HK-2 (cell line): ENCODE results near the gene TRIB2.
"Not testable (repeated sequence)": the region's sequence is repeated elsewhere in the genome, so short reads cannot be mapped to it uniquely, and the experiment has no call there.

Source experiments
- DNase-seq: peaks from one replicate; pipeline ENCODE4 v3.0.0-alpha.2; 2018; ENCODE audit not compliant: unreplicated experiment

Gene TRIB2

DNA sequence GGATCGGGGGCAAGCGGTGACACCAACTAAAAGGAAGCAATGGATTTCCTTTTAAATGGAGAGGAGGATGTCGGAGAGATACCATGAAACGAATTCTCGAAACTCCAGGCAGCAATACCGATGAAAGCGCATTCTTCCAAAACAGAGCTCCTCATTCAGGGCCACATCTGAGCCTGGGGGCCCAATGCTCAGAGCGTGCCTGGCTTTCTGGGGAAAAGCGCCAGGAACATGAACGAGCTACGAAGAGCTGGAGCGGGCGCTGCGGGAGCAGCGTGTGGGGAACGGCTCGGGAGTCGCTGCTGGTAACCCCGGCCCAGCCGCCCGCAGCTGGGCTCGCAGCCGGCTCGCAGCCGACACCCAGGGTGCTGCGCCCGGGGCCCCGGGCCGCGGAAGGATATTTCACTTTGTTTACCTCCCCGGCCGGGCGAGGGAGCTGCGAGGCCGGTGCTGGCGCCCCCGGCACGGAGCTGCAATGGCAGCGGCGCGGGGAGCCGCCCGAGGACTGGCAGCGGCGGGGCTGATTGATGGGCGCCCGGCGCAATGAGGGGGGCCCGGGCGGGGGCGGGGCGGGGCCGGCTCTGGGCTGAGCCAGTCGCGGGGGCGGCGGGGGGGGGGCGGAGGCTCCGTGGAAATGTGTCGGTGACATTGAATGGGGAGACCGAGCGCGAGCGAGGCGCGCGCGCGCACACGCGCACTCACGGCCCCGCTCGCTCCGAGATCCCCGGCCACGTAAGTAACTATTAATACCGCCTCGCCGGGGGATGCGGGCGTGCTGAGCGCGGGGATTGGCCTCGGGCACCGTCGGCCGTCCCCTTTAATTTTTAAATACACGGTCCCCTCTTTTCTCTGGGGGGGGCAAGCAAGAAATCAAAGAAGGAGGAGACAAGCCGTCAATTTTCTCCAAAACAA is at the start of gene TRIB2:
TSS of gene TRIB2 (plus strand) at position 655 of the 909 bp plus-strand sequence. CDS start 1,372 bp downstream, outside the sequence.
- peak; percentile 83 for DNase-seq

DNA sequence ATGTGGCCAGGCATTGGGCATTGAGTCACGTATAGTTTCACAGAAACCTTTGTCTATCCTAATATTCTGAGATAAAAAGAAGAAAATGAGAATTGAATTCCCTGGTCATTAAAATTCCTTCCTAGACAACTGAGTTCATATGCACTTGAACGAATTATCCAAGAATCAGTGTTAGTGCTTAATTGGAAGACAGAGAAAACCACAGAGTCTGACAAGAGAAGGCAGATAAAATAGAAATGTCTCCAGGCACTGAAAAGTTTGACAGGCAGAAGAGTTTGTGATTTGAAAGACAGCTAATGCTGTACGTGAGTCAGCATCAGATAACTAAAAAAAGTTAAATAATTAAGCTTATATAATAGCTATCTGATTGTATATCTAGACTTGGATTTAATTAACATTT is 47.7 kb upstream of the TRIB2 start:
- no peak for DNase-seq

DNA sequence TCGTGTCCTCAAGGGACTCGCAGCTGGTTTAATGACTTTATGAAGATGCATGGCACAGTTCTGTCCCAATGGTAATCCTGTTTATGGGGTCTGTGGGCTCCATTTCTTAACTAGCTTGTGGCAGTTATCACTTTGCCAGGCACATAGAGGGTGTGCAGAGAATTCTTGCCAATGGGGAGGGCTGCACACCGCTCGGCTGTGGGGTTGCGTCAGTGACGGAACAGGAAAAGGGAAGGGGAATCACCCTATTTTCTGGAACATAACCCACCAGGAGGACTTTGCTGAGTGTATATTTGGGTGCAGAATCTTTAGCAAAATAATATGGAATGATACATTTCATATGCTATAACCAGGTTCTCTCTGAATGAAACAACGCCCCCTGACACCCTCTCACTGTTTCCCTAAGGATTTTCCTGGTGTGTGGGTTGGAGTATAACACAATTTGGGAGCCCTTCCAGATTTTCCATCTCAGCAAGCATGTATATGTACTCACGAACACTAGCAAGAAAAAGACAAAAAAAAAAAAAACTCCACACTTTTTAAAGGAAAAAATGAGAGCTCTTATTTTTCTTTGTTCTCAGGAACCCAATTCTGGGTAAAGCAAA is 43.9 kb upstream of the TRIB2 start:
- DNase-seq = no peak

DNA sequence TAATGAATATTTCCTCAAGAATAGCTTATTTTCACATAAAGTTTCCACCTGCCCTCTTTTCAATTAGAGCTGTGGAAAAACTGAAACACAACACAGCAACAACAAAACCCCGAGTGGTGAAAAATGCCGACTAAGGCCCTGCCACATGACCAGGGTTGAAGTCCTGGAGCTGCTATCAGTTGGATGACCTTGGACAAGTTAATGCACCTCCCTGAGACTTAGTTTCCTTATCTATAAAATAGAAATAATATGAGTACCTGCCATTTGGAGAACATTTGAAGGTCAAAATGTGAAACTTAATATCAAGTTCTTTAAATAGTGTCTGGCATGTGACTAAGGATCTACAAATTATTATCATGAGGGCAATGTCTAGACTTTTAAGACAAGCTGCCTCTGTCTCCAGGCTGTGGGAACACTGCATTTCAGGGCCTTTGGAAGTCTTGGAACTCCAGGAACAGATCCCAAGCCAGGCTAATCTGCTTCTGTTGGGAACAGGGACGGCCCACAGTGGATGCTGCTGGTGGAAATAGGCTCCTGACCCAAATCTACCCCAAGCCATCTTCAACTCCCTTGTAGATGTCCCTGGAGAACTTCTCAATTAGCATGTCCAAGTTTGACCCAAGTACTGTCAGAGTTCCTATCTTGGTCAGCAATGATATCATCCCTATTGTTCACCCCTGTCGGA is 42.0 kb upstream of the TRIB2 start:
- no peak for DNase-seq

DNA sequence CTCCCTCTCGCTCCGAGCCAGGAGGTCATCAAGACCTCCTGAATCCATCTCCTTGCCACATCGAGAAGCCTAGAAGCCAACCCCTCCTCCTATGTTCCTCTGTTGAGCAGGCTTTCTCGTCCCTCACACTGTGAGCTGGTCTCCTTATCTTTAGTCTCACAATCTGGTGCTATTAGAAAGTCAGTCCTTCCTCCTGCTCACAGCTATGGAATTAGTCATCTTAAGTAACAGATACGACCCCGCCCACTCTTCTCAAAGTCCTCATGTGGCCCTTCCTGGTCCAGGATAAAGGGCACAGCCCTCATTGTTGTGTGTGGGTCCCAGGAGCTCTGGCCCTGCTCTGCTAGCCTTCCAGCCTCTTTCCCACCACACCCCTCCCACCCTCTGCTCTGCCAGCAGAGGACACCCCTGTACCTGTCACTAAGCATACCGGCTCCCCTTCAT is 41.4 kb upstream of the TRIB2 start:
- no peak for DNase-seq

DNA sequence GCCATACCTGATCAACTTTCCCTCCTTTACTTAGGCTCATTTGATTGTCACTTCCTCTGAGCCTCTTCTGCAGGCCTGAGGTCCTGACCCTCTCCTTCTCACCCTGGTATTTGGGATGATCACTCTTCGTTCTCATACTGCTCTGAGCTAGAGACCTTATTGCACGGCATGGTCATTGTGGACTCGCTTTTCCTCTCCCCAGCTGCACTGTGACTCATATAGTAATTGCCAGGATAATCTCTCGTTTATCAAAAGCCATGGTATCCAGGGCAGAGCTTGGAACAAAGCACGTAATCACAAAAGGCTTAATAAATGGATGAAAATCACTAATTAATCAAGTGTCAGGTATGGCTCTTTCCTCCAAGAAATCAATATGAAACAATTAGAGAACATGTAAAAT is 40.9 kb upstream of the TRIB2 start:
- no peak for DNase-seq

DNA sequence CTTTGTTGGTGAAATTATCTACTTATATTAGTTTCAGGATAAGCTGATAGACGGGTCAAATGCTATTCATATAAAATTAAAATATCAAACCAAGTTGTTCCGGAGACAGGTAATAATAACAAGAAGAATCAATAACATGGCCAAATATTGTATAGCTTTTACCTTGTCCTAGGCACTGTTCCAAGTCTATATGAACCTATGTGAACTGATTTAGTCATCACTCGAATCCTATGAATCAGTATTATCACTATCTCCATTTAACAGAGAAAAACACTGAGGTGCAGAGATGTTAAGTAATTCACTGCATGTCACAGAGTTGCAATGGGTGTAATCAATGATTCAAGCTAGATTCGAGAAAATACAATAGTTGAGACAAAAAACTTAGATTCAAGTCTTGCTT is 40.0 kb upstream of the TRIB2 start:
- DNase-seq = no peak

DNA sequence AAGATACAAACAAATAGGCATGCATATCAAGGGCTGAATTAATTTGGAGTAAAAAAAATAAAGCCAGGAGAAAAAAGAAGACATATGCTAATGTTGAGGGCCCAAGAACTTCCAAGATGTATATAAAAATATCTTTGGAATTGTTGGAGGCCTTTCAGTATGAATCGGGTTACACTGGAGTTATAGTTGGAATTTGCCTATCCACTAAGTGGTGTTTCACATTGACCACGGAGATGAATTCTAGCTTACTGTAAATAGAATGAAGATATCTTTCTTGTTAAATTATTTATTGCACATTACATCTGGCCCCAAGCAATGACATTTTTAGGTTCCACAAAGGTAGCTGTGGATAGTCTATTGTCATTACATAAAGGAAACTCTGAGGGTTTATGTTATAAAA is 38.5 kb upstream of the TRIB2 start:
- no peak for DNase-seq

DNA sequence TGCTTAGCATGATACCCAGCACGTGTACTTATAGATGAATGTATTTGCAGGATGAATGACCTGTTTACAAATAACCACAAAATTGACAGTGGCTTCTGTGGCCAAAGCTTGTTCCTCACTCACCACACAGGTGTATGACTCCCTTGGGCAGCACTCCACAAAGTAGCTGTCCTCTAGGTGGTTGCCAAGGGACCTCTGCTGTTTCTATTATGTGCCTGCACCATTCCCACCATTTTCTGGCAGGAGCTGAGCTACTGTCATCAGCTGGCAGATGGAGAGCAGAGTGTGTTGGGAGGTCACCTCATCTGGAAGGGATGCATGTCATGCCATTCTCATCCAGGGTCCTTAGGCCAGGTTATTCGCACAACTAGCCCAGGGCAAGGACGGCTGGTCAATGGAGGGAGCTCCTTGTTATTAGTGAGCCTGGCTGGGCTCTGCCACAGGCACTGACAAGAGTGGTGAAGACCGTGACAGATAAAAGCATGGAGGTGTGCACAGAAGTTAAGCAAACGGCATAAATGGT is 37.1 kb upstream of the TRIB2 start:
- DNase-seq = no peak

DNA sequence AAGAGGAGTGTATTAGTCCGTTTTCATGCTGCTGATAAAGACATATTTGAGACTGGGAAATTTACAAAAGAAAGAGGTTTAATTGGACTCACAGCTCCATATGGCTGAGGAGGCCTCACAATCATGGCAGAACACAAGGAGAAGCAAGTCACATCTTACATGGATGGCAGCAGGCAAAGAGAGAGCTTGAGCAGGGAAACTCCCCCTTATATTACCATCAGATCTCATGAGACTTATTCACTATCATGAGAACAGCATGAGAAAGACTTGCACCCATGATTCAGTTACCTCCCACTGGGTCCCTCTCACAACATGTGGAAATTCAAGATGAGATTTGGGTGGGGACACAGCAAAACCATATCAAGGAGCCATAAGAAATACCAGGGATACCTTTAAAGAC is 36.6 kb upstream of the TRIB2 start:
- not testable (repeated sequence) for DNase-seq

DNA sequence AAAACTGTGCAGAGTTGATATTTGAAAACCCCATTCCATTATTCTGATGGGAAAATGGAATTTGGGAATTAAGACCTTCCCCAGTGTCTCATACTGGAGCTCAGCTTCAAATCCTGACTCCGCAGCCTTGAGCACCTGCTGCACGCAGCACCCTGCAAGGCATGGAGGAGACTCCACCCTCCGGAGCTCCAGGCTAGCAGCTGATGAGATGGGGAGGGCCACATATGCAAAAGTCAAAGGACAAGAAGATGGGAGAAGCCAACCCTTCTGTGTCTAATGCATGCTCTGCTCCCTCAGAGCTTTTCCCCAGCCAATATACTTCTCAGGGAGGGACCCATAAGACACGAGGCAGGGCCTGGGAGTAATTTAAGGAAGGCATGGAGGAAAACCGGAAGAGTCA is 34.7 kb upstream of the TRIB2 start:
- DNase-seq = no peak

DNA sequence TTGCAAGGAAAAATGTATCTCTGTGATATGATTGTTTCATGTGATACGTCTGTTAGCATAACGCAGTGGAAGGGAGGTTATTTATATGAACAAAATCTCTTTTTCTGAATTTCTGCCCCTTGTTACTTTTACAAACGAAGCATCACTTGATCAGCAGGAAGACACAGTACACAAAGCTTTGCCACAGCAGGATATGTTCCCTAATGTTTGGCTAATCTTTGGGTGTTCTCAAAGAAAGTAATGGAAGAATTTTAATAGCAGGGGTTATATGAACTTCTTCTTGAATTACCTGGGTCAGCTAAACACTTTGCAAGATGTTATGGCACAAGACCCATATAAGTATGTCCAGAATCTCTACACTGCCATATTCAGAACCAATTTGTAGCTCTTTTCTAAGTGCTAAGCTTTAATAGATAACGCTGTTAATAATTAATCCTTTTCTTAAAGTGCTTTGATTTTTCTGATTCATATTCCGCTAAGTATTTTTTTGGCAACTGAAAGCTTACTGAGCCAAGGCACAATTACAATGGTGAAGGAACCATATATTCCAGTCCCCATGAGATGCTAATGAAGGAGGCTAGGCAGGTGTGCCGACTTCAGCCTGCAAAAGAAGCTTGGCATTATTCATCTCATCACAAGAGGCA is 33.2 kb upstream of the TRIB2 start:
- DNase-seq = no peak

DNA sequence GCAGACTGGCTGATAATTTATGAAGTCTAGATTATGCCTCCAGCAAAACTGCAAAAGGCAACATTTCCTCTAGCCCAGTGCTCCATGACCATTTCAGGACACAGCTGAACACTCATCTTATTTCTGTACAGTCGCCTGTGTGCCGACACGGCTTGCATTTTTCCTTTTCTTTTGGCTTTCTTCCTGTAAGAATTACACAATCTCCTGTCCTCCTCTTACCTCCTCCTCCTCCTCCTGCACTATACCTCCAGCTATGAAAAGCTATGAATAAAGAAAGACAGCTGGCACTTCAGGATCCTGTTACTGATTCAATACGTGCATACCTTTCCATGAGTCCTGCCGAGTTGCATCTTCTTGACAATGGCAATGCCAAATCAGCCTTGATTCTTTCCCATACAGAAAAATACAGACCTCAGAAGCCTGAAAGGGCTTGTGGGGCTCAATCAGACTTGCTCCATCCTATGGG is 32.2 kb upstream of the TRIB2 start:
- DNase-seq = no peak

DNA sequence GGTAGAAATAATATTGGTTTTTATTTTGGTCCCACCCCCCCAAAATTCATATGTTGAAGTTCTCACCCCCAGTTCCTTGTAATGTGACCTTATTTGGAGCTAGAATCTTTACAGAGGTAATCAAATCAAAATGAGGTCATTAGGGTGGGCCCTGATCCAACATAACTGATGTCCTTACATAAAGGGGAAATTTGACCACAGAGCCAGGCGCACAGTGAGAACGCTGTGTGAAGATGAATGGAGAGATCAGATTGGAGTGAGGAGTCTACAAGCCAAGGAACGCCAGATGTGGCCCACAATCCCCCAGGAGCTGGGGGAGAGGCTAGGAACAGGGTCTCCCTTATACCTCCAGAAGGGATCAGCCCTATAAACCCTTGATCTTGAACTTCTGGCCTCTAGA is 31.6 kb upstream of the TRIB2 start:
- no peak for DNase-seq

DNA sequence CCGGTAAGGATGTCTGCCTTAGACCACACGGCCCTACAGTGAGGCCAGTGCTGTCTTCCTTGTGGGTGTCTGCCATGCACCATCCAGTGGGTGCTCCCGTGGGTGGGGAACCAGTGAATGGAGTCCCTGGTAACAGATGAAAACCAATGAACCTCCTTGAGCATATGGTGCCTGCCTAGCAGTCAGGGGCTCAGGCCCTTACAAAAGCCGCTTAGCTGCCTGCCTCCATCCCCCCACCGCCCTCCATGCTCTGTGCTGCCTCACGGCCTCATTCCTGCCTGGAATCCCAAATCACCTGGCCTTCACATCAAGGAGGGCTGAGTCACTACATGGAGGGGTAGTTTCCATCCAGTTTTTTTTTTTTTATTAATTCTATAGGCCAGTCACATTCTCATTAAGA is 30.8 kb upstream of the TRIB2 start:
- DNase-seq = no peak

DNA sequence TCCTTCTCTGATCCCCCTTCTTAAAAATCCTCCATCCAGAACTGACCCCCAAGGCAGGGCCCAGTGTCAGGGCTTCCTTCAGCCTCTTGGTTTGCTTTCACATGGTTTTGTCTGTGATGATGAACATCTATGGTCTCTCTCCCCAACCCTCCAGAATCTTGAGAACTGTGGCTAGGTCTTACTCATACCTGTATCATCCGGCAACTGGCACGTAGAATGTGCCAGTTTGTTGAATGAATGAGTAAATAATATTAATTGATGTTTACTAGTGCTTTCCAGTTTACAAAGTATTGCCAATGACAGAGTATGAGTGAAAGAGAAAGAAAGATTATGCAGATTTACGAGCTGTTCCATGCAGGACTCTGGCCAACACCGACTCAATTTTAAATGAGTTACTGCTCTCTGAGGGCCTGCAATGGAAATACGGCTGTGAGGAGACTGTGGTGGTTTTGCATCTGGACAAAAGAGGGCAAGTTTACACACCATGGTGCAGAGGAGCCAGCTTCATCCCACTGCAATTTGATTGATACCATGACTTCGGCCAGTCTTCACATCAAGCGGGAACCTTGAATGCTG is 29.9 kb upstream of the TRIB2 start:
- no peak for DNase-seq

DNA sequence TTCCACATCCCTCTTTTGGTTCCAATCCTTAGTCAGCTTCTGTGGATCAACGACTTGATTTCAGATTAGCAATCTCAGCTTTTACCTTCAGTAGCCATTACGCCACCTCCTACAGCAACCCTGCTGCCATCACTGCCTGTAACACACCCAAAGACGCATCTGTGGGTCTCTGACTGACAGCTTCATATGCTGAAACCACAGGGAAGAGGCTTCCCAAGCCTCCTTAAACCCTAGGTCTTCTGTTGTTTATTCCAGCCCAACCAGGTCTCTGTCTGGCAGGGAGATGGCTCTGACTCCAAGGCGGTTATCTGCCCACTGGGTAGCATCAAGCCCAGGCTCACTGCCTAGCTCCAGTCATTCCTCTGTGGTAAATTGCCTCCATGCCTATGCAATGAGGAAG is 28.6 kb upstream of the TRIB2 start:
- no peak for DNase-seq

DNA sequence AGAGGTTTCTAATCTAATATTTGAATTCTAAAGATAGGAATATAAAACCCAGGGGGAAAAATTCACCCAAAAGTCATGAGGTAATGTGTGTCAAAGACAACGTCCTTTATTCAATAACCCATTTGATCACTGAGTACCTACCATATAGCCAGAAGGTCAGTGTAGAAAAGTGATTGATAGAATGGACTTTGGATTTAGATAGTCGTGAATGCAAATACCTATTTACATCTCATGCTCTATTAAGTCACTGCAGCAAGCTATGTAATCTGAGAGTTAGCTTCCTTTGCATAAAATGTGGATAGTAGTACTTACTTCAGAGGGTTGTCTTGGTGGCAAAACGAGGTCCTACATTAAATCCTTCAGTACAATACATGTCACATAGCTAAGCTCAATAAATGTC is 27.8 kb upstream of the TRIB2 start:
- no peak for DNase-seq

DNA sequence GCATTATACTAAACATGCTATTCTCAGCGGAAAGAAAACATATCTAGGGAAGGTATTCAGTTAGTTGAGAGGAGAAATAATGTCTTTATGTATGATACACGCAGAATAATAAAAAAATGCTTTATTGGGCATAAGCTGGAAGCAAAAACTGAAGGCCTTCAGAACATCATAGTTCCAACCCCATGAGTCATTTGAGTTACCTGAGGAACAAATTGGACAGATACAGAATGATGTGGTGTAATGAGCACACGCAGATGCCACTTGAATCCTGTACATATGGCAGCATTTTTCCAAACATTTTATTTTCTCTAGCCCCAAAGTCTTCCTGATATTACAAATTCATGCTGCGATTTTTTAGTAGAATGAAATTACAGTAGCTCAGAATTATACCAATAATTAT is 23.2 kb upstream of the TRIB2 start:
- no peak for DNase-seq

DNA sequence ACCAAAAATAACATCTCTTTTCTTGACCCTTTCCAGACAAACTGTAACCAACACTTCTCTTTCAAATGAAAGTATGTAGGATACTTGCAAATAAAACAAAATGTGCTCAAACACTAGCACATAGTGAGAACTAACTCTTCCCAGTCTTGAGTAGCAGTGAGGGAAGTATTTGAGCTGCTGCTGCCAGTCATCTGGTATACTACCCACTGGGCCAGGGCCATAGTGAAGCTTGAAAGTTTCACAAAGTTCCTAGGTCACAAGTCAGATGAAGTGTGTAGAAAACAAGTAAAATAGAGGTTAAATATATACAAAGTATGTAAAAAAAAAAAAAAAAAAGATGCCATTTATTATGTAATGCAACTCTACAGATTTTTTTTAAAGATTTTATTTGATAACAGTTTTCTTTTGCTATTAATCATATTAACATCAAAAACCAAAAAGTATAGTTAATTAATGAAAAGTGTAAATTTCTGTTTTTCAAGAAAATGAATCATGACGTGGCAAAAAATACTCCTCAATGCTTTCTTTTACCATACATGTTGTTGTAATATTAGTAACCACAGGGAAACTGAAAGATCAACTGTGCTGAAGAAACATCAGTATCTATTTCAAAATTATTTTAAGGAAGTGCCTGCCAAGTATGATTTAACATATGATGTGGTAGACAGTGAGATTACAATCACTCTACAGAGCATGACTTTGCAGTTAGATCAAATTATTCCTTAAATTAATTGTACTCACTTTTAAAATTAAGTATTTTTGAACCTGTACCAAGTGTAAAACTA is 21.6 kb upstream of the TRIB2 start:
- DNase-seq = no peak

DNA sequence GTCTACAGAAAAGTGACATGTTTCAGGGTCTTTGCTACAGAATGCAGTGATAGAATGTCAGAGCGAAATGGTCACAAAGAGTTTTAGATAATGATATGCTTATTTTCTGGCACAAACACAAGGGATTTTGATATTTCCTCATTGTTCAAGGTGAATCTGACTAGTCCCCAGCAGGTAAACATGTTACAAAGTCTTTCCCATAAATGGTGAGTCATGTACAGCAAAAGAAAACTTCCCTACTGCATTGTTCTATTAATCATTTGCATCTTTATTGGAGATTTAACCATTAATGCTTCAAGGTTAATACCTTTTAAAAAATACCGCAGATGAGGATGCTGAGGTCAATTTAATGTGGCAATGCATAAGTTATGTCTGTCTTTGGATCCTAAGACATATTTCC is 19.1 kb upstream of the TRIB2 start:
- no peak for DNase-seq
